Skin epidermis (tissue), 12 donors: ENCODE data around the gene TNFSF10.
"Not testable (repeated sequence)": the region's sequence is repeated elsewhere in the genome, so short reads cannot be mapped to it uniquely, and the experiment has no call there.

ENCODE experiments used
- H3K27ac ChIP-seq, 21 experiments: fragments of 200-600 bp; sonication (generic) in 11 of 21; one replicate each; pipeline ENCODE4 v1.5.0; 2020; ENCODE audit warnings: mild to moderate bottlenecking in 3 of 21, inconsistent platforms in 2 of 21, moderate library complexity in 2 of 21
- H3K4me3 ChIP-seq, 7 experiments: fragments of 200-600 bp; sonication (generic) in 2 of 7; one replicate each; pipeline ENCODE4 v1.5.0; 2020; ENCODE audit warnings: inconsistent platforms in 2 of 7, mild to moderate bottlenecking in 2 of 7, moderate library complexity in 1 of 7

TNFSF10 gene

DNA sequence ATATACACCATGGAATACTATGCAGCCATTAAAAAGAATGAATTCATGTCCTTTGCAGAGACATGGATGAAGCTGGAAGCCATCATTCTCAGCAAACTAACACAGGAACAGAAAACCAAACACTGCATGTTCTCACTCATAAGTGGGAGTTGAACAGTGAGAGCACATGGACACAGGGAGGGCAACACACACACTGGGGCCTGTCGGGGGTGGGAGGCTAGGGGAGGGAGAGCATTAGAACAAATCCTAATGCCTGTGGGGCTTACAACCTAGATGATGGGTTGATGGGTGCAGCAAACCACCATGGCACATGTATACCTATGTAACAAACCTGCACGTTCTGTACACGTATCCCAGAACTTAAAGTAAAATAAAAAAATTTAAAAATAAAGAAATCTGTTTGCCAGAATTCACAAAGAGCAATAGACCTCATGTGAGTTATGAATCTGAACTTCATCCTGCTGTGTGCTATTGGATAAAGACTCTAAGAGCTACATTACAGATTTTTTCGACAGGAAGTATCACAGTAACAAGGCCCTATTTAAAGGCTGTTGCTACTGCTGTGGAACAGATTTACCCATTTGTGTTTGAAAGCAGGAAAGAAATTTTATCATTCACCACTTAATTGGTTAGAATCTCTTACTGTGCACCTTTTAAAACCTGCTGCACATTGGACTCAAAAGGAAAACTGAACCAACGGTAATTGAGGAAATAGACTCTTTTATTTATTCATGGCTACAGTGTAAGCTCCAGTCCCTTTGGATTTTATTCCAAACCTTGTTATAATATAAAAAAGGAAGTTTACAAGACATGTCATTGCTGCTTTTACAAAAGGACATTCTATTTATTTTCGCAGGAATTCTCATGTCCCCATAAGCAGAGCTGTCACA lies 1.1 kb downstream of the TNFSF10 start:
- peak overlapping the region; percentile 34 to 59 (median 46) for H3K4me3 ChIP-seq

DNA sequence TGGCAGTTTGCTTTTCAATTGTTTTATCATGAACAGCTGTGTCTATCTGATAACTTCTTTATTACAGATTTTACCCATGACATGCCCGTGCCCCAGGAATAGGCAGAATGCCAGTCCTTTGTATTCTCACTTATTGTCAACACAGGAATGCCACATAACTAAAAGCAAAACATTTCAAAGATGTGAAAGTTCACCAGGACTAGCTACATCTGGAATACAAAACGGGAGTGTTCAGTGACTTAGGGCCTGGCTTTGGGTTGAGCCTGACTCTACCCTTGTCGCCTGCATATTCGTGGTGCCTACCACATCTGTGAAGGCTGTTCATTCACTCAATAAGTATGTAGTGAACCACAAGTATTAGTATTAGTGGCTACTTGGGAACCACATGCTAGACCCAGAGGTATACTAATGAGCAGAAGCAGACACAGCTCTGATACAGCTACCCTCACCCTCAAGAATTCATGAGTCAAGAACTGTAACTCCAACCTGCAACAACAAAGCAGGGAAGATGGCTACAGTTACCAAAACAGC lies 2.9 kb downstream of the TNFSF10 start:
- peak overlapping the region; percentile 34 to 59 (median 46) for H3K4me3 ChIP-seq
- H3K27ac ChIP-seq, result peak overlapping the region in 20 of 21 experiments; percentile 37 to 98 (median 86)

More for the DNA sequence above, 1.1 kb downstream of the TNFSF10 start:
- peak overlapping the region in 20 of 21 experiments; percentile 37 to 98 (median 88) for H3K27ac ChIP-seq

DNA sequence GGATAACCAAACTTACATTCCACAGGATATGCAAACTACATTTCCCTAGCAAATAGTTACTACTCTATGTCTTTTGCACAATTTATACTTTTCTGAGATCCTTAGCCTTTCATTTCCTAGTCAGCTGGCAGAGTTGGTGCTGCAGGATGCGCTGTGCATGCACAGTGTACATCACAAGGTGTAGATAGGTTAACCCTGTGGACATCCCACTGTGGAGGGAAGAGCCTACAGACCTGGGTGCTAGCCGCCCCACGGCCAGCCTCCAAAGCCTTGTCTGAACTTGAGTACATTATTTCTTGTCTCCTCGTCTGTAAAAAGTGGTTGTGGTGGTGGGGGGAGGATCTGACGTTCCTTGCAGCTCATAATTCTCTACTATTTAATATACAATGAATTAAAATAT lies 3.5 kb downstream of the TNFSF10 start:
- Histone ChIP-seq H3K4me3 (peak overlapping the region in 6 of 7 experiments; percentile 34 to 59 (median 46)), H3K27ac (peak overlapping the region in 20 of 21 experiments; percentile 37 to 98 (median 86))

GRCh38 chr3:172518929-172519640 lies 4.1 kb downstream of the TNFSF10 start:
- peak overlapping the region in 2 of 7 experiments; percentile 48 to 59 for H3K4me3 ChIP-seq
- peak overlapping the region in 18 of 21 experiments; percentile 65 to 98 (median 86) for H3K27ac ChIP-seq

DNA sequence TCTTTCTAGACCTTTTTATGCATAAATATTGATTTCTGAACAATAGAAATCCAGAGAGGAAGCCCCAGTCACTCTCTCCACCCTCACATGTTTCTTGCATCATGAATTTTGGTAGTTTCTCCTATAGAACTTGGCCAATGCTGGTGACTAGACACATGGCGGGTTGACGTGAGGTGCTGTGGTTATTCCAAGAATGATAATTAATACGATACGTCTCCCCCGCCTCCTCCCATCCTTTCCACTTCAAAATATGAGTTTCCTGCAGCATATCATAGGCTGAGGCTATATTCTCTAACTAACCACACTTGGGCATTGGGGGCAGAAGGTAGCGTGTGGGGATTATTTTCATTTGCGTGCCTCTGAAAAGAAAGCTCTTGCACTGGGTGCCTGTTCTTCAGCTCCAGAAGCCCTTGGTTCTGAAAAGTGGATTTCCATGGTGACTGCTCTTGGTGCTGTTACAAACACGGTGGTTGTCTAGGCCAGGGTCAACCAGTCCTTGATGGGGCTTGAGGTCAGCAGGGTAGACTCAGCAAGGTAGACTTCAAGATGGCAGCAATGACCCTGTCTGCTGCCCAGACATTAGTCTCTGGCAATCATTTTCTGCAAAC lies 5.3 kb downstream of the TNFSF10 start:
- Histone ChIP-seq H3K4me3 (peak overlapping the region in 1 of 7 experiments; percentile 0), H3K27ac (peak overlapping the region in 20 of 21 experiments; percentile 65 to 98 (median 86))

GRCh38 chr3:172516318-172517214 lies 6.7 kb downstream of the TNFSF10 start:
- peak overlapping the region in 1 of 7 experiments; percentile 3 for H3K4me3 ChIP-seq
- H3K27ac ChIP-seq, result peak overlapping the region in 20 of 21 experiments; percentile 65 to 98 (median 86)

GRCh38 chr3:172515130-172515918 lies 7.9 kb downstream of the TNFSF10 start:
- peak overlapping the region in 20 of 21 experiments; percentile 61 to 98 (median 86) for H3K27ac ChIP-seq
- no peak overlapping the region for H3K4me3 ChIP-seq

DNA sequence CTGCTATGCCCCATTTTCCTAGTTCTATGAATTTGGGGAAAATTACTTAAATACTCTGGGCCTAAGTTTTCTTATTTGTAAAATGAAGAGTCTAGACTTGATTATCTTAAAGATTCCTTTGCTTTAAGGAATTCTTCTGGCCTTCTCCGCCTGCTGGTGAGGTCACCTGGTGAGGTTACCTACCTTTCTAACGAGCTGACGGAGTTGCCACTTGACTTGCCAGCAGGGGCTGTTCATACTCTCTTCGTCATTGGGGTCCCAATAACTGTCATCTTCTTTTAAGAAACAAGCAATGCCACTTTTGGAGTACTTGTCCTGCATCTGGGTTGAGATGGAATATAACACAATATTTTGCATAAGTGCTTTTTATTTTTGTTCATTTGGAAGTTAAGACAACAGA lies 8.6 kb downstream of the TNFSF10 start:
- H3K27ac ChIP-seq, result peak overlapping the region in 18 of 21 experiments; percentile 32 to 98 (median 86)
- H3K4me3 ChIP-seq, result no peak overlapping the region

GRCh38 chr3:172513488-172513887 lies 9.7 kb downstream of the TNFSF10 start:
- Histone ChIP-seq H3K4me3 (no peak overlapping the region), H3K27ac (peak overlapping the region in 20 of 21 experiments; percentile 34 to 98 (median 74))

- H3K27ac ChIP-seq, result peak overlapping the region in 18 of 21 experiments; percentile 21 to 98 (median 74)
- no peak overlapping the region for H3K4me3 ChIP-seq
These were observed 11.2 kb downstream of the TNFSF10 start for GRCh38 chr3:172511783-172512762.

DNA sequence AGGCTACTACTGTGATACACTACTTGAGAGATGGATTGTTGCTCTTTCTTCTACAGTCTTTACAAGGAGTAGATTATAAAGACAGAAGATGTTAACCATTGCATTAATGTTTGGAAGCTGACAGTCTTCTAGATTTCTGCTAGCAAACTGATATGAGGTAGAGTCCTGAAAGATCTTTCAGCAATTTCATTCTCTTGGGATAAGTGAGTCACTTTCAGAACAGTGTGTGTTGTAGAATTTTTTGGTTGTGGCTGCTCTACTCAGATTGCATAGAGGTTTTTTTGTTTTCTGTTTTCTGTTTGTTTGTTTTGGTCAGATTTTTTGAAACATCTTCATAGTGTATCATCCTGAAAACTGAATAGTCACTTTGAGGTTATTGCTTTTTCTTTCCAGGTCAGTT lies 17.1 kb downstream of the TNFSF10 start:
- H3K27ac ChIP-seq, result no peak overlapping the region
- H3K4me3 ChIP-seq, result no peak overlapping the region

GRCh38 chr3:172501540-172501939 lies 21.7 kb downstream of the TNFSF10 start:
- Histone ChIP-seq H3K27ac (no peak overlapping the region), H3K4me3 (no peak overlapping the region)

DNA sequence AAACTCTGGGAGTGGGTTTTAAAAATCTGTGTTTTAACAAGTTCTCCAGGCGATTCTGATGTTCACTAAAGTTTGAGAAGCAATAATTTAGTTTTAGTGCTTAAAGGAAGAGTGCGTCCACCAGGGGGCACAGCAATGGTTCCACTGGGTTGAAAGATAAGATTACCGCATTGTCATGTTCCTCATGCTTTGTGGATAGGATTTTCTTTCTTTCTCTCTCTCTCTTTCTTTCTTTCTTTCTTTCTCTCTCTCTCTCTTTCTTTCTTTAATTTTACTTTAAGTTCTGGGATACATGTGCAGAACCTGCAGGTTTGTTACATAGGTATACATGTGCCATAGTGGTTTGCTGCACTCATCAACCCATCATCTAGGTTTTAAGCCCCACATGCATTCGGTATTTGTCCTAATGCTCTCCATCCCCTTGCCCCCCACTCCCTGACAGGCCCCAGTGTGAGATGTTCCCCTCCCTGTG lies 33.0 kb downstream of the TNFSF10 start:
- H3K27ac ChIP-seq, result peak overlapping the region in 5 of 21 experiments; percentile 17 to 59 (median 50)
- not testable (repeated sequence) for H3K4me3 ChIP-seq

DNA sequence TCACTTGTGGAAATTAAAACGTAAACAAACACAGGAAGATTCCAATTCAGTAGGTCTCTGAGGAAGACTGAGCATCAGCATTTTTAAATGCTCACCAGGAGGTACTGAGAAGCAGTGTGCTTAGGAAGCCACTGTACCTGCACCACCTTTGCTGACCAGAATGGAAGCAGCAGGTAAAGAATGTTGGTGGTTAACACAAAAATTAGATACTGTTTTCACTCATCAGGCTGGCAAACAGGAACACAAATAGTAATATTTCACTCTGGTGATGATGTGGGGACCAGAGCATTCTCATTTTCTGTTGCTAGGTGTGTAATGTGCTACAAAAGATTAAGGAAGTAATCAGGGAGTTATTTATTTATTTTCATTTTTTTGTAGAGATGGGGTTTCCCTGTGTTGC lies 45.1 kb downstream of the TNFSF10 start:
- H3K27ac ChIP-seq, result no peak overlapping the region
- no peak overlapping the region for H3K4me3 ChIP-seq

- Histone ChIP-seq H3K27ac (peak overlapping the region in 3 of 21 experiments; percentile 7 to 40 (median 21)), H3K4me3 (peak overlapping the region in 4 of 7 experiments; percentile 28 to 36 (median 33))
These were observed 46.9 kb downstream of the TNFSF10 start for GRCh38 chr3:172476347-172476746.

DNA sequence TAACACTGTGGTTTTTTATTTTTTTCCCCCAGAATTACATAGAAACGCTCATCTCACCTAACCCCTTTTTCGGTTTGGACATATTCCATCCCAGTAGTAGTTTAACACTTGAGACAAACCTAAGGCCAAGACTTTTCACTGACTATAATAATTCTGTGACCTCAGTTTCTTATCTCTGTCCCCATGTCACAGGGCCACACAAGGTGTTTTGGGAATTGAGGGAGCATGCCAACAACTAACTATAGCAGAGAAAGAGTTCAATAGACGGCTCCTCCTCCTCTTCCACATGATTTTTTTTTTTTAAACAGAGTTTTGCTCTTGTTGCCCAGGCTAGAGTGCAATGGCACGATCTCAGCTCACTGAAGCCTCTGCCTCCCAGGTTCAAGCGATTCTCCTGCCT lies 47.5 kb downstream of the TNFSF10 start:
- H3K27ac ChIP-seq, result no peak overlapping the region

DNA sequence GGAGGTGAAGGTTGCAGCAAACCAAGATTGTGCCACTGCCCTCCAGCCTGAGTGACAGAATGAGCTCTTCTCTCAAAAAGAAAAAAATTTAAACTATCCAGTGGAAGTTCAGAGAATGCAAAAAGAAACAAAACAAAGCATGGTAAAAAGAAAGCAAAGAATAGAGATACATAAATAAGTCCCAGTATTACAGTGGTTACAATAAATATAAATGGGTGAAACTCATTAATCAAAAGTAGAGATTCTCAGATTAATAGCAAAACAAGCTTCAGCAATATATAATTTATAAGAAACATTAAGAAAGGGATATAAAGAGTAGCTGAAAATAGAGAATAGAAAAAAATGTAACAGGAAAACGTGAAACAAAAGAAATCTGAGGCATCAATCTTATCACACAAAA lies 51.3 kb downstream of the TNFSF10 start:
- Histone ChIP-seq H3K27ac (no peak overlapping the region), H3K4me3 (no peak overlapping the region)

More for the DNA sequence above, 47.5 kb downstream of the TNFSF10 start:
- H3K4me3 ChIP-seq, result no peak overlapping the region
